Stimulated activated CD4-positive, alpha-beta T cell treated with anti-CD3 and anti-CD28 coated beads, Interleukin-15, amount 100 ng/mL, for 1 hour (primary cell): ENCODE measurements around the gene CHRNB1.

Experiments used
- DNase-seq, 2 donors: peaks; one replicate each; pipeline ENCODE4 v3.0.0-alpha.2; 2020; ENCODE audit warnings: low read depth in 1 of 2, low spot score in 1 of 2

CHRNB1 gene

GRCh38 chr17:7444682-7445618, at the start of gene CHRNB1:
Gene CHRNB1, plus strand, starts transcription at chr17:7445061. Its CDS starts 67 bp downstream, at chr17:7445128.
- DNase-seq = no peak

GRCh38 chr17:7396147-7396546, 48.7 kb upstream of the CHRNB1 start:
- DNase-seq = no peak

- no peak for DNase-seq
These were observed 46.2 kb upstream of the CHRNB1 start for GRCh38 chr17:7398612-7399011.

- peak in 1 of 2 donors; percentile 23 for DNase-seq
These were observed 41.7 kb upstream of the CHRNB1 start for GRCh38 chr17:7403043-7403726.

- no peak for DNase-seq
These were observed 41.2 kb upstream of the CHRNB1 start for GRCh38 chr17:7403727-7403976.

GRCh38 chr17:7403977-7404736, 40.7 kb upstream of the CHRNB1 start, which contains the start of gene TMEM256:
Gene TMEM256, minus strand, starts transcription at chr17:7404097. Its CDS starts 13 bp downstream, at chr17:7404084.
- DNase-seq = peak; percentile 86 to 88

GRCh38 chr17:7404737-7405349, 40.0 kb upstream of the CHRNB1 start:
- DNase-seq = peak in 1 of 2 donors; percentile 59

GRCh38 chr17:7405350-7406234, 39.3 kb upstream of the CHRNB1 start:
- DNase-seq = no peak

- DNase-seq = no peak
These were observed 38.5 kb upstream of the CHRNB1 start for GRCh38 chr17:7406235-7406825.

GRCh38 chr17:7407082-7407481, 37.8 kb upstream of the CHRNB1 start:
- DNase-seq = no peak

GRCh38 chr17:7407485-7408251, 37.2 kb upstream of the CHRNB1 start, which contains the start of gene NLGN2:
Gene NLGN2, plus strand, starts transcription at chr17:7407845. Its CDS starts 411 bp downstream, at chr17:7408256.
- DNase-seq = no peak

GRCh38 chr17:7408252-7408727, 36.6 kb upstream of the CHRNB1 start:
- no peak for DNase-seq

GRCh38 chr17:7408863-7409262, 36.0 kb upstream of the CHRNB1 start:
- no peak for DNase-seq

GRCh38 chr17:7409716-7410115, 35.1 kb upstream of the CHRNB1 start:
- DNase-seq = no peak

- DNase-seq = no peak
These were observed 34.0 kb upstream of the CHRNB1 start for GRCh38 chr17:7410634-7411426.

- DNase-seq = no peak
These were observed 33.5 kb upstream of the CHRNB1 start for GRCh38 chr17:7411427-7411750.

- no peak for DNase-seq
These were observed 31.4 kb upstream of the CHRNB1 start for GRCh38 chr17:7413346-7413985.

- no peak for DNase-seq
These were observed 30.0 kb upstream of the CHRNB1 start for GRCh38 chr17:7414837-7415236.
